Measurements from ENCODE around the gene ACOT8. TPM values are rescaled to one million over a fixed set of nuclear protein-coding genes. Genes with fewer than 3 reads are reported as not detected.

The ACOT8 gene
- total and polyA plus RNA-seq, 2 of the 8 experiments (the other 6 are each of a cell fraction or from before 2014, with no cell fraction given) = 37.6 to 88.8 TPM

DNA sequence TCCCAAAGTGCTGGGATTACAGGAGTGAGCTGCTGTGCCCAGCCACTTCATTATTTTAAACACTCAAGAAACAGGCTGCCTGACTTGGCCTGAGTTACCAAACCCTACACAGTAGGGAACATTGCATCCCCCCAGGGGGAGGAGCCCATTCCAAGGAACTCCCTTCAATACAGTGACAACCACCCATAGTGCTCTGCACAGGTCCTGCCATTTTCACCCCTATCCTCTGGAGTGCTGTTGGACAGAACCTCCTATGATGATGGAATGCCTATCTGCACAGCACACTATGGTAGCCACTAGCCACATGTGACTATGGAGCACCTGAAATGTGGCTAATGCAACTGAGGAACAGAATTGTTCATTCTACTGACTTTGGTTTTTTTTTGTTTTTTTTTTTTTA lies 11.7 kb downstream of the ACOT8 start:
- Histone ChIP-seq H2AK5ac (ENCODE audit: low read depth, low read length) (no peak overlapping the region), H3K79me2 (ENCODE audit: control insufficient read depth in 1 of 2, insufficient read depth in 2 of 2, low read length in 2 of 2) (no peaks in the 10 kb centered on the region; a peak in 1 of 4 replicates), H3K27me3 (replicated peaks in 1 of 4; ENCODE audit: control insufficient read depth in 3 of 4, extremely low read depth in 1 of 4, insufficient read depth in 3 of 4, low read length in 3 of 4) (no peaks in the 10 kb centered on the region), H3K23me2 (ENCODE audit: low read depth, low read length) (no peaks in the 10 kb centered on the region), H4K8ac (ENCODE audit: extremely low read depth, insufficient read depth, low read length) (no peak overlapping the region), H3K18ac (ENCODE audit: extremely low read depth, low read length) (no peak overlapping the region), H2BK120ac (replicated peaks; ENCODE audit: low read depth, low read length) (no peak overlapping the region), H3K4ac (replicated peaks; ENCODE audit: insufficient read length, low read depth, low read length) (no peak overlapping the region), H2BK12ac (ENCODE audit: low read depth, low read length) (no peak overlapping the region), H3K27ac (ENCODE audit: low read depth, low read length) (no peak overlapping the region), H2AFZ (ENCODE audit: low read length) (no peak overlapping the region), H3K56ac (replicated peaks; ENCODE audit: insufficient read length, low read depth, low read length) (no peak overlapping the region), H2BK15ac (ENCODE audit: low read length) (no peak overlapping the region), H3K14ac (ENCODE audit: insufficient read length) (no peak overlapping the region), H3K9me3 (ENCODE audit: insufficient read depth in 2 of 2, low read depth in 1 of 2, low read length in 1 of 2) (no peaks in the 10 kb centered on the region), H4K5ac (ENCODE audit: insufficient read length, low read depth, low read length) (no peak overlapping the region), H3K23ac (ENCODE audit: insufficient read length) (no peak overlapping the region), H3K4me3 (ENCODE audit: extremely low read depth in 1 of 4, insufficient read depth in 2 of 4, low read depth in 3 of 4, low read length in 4 of 4) (no peak overlapping the region), H2BK20ac (ENCODE audit: low read length) (no peak overlapping the region), H2BK5ac (ENCODE audit: low read depth, low read length) (no peak overlapping the region), H4K91ac (replicated peaks; ENCODE audit: insufficient read length, low read length) (no peak overlapping the region), H4K20me1 (replicated peaks in 1 of 2; ENCODE audit: control insufficient read depth in 1 of 2, insufficient read depth in 2 of 2, low read length in 2 of 2) (no peaks in the 10 kb centered on the region), H3K4me2 (ENCODE audit: insufficient read depth in 1 of 2, low read depth in 2 of 2, low read length in 2 of 2) (no peak overlapping the region), H3K79me1 (ENCODE audit: low read depth, low read length) (no peaks in the 10 kb centered on the region), H3K9ac (replicated peaks in 1 of 4; ENCODE audit: extremely low read depth in 1 of 4, low read depth in 3 of 4, low read length in 3 of 4) (no peak overlapping the region), H3K4me1 (replicated peaks in 1 of 4; ENCODE audit: control insufficient read depth in 3 of 4, insufficient read depth in 4 of 4, low read length in 3 of 4) (no peaks in the 10 kb centered on the region), H3K36me3 (ENCODE audit: control insufficient read depth in 2 of 4, insufficient read depth in 4 of 4, low read length in 3 of 4) (peaks cover 15 to 61% (median 27%) of the 10 kb centered on the region in 4 experiments)
- no peak for DNase-seq (ENCODE audit: low read depth in 1 of 2, low spot score in 2 of 2)
- ChIA-PET CTCF (ENCODE audit: partially characterized antibody) (interaction anchor here (1.2 kb wide), 2 partner anchors 22 to 46 kb away, joined by 3 to 6 read pairs; no protein-coding TSS in a partner anchor), POLR2A (ENCODE audit: partially characterized antibody) (interaction anchor here (0.7 to 13.8 kb wide), 7 partner anchors 9 to 89 kb away, joined by 3 to 178 read pairs (median 5); partner anchors contain the start of genes ACOT8, PCIF1, SNX21 and ZSWIM1)
- FAIRE-seq = no peak
- TF ChIP-seq POLR2A (IDR thresholded peaks at IDR 0.05; ENCODE audit: control extremely low read depth in 1 of 2, low read depth in 2 of 2, low read length in 2 of 2) (no peak), YY1 (IDR thresholded peaks at IDR 0.05; ENCODE audit: low read depth, low read length) (no peak), FOSL1 (IDR thresholded peaks at IDR 0.05; ENCODE audit: insufficient read depth, low read depth, low read length) (no peak), TCF12 (IDR thresholded peaks at IDR 0.05; ENCODE audit: low read depth, low read length) (no peak), BCL11A (IDR thresholded peaks at IDR 0.05; ENCODE audit: low read depth in 2 of 2, low read length in 2 of 2) (no peak)

All from H1 (cell line).